ENCODE results near the gene TUBA1C. TPM values are rescaled to one million over a fixed set of nuclear protein-coding genes. Genes with fewer than 3 reads are reported as not detected.

Gene TUBA1C
- total RNA-seq, 1 donor from 2014 or later, result 129 TPM

DNA sequence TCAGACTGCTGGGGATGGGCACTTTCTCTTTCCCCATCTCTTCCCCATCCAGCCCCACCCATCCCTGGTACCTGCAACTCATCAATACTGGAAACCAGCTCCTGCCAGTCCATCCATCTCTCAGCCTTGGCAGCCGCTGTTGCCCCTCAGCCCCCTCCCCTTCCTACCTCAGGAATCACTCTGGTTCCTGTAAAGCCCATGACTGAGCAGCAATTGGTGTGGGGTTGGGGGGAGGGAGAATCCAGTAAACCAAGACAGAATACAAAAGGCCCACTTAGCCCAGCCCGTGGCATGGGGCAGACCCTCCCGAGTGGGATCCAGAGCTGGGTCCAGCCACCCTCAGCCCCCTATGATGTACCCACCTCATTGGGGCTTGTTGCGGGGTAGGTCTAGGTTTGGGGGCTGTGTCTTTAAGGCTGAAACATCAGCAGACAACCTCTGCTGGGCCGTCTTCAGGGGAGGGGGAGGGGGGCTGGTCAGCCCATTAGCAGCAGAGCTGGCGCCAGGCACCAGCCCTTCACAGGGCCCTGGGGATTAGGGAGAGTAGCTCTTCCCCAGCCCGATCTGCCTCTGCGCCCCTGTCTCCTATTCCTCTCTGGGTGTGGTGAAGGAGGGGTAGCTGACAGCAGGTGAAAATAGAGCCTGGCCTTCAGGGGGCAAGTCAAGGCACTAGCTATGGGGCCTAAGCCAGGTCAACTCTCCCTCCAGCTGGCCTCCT lies 29.4 kb downstream of the TUBA1C start:
- no peaks in the 10 kb centered on the region for H3K9me3 Mint-ChIP-seq (ENCODE audit: unreplicated experiment)
- no peaks in the 10 kb centered on the region for H3K36me3 Mint-ChIP-seq (ENCODE audit: low read depth, unreplicated experiment)
- H3K4me3 Mint-ChIP-seq (ENCODE audit: unreplicated experiment), result no peak overlapping the region

DNA sequence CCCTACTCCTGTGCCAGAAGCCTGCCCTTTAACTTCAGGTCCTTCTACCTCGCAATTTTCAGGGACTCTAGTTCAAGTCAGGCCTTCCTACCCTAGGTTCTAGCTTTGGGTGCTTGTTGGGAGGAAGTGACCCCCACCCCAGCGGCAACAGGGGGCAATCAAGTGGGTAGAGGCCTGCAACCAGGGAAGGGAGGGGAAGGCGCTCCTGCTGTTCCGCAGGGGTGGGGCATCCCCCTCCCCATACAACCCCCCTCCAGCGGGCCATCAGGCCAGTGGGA lies 29.9 kb downstream of the TUBA1C start:
- H3K27me3 Mint-ChIP-seq (ENCODE audit: unreplicated experiment), result peaks cover 35% of the 10 kb centered on the region

More for the DNA sequence above, 29.4 kb downstream of the TUBA1C start:
- no peak for DNase-seq (ENCODE audit: low spot score)
- peaks cover 35% of the 10 kb centered on the region for H3K27me3 Mint-ChIP-seq (ENCODE audit: unreplicated experiment)
- peaks cover 4% of the 10 kb centered on the region for H3K4me1 Mint-ChIP-seq (ENCODE audit: unreplicated experiment)
- peak overlapping the region; percentile 18 for H3K27ac Mint-ChIP-seq (ENCODE audit: unreplicated experiment)
- TF ChIP-seq, protein P1, sequence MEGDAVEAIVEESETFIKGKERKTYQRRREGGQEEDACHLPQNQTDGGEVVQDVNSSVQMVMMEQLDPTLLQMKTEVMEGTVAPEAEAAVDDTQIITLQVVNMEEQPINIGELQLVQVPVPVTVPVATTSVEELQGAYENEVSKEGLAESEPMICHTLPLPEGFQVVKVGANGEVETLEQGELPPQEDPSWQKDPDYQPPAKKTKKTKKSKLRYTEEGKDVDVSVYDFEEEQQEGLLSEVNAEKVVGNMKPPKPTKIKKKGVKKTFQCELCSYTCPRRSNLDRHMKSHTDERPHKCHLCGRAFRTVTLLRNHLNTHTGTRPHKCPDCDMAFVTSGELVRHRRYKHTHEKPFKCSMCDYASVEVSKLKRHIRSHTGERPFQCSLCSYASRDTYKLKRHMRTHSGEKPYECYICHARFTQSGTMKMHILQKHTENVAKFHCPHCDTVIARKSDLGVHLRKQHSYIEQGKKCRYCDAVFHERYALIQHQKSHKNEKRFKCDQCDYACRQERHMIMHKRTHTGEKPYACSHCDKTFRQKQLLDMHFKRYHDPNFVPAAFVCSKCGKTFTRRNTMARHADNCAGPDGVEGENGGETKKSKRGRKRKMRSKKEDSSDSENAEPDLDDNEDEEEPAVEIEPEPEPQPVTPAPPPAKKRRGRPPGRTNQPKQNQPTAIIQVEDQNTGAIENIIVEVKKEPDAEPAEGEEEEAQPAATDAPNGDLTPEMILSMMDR (IDR thresholded peaks at IDR 0.05; ENCODE audit: unreplicated experiment), result no peak

DNA sequence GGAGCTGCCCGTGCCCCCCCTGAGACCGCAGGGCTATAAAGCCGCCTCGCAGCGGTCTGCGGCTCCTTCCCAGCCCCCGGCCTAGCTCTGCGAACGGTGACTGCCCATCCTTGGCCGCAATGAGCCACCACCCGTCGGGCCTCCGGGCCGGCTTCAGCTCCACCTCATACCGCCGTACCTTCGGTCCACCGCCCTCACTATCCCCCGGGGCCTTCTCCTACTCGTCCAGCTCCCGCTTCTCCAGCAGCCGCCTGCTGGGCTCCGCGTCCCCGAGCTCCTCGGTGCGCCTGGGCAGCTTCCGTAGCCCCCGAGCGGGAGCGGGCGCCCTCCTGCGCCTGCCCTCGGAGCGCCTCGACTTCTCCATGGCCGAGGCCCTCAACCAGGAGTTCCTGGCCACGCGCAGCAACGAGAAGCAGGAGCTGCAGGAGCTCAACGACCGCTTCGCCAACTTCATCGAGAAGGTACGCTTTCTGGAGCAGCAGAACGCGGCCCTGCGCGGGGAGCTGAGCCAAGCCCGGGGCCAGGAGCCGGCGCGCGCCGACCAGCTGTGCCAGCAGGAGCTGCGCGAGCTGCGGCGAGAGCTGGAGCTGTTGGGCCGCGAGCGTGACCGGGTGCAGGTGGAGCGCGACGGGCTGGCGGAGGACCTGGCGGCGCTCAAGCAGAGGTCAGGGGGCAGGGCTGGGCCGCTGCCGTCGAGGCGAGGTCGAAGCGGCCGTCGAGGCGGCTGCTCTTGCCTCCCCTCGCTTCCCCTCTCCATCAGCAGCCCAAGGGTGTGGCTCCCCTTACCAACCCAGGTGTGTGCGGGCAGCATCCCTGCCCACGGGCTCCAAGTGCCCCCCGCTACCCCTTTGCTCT lies 30.4 kb downstream of the TUBA1C start, which contains the start of gene PRPH:
TSS of gene PRPH (plus strand) at position 66 of the 855 bp plus-strand sequence. CDS start at position 120, 54 bp downstream.
- no peak for DNase-seq (ENCODE audit: low spot score)
- no peak within 1 kb of the TSS for H3K27ac Mint-ChIP-seq (ENCODE audit: unreplicated experiment)
- peaks cover 4% of the 10 kb centered on the region for H3K4me1 Mint-ChIP-seq (ENCODE audit: unreplicated experiment)
- no peaks in the 10 kb centered on the region for H3K9me3 Mint-ChIP-seq (ENCODE audit: unreplicated experiment)
- H3K4me3 Mint-ChIP-seq (ENCODE audit: unreplicated experiment), result no peak within 1 kb of the TSS
- H3K36me3 Mint-ChIP-seq (ENCODE audit: low read depth, unreplicated experiment), result no peaks in the 10 kb centered on the region
- TF ChIP-seq, protein P1 (IDR thresholded peaks at IDR 0.05; ENCODE audit: unreplicated experiment), result no peak
- H3K27me3 Mint-ChIP-seq (ENCODE audit: unreplicated experiment), result peaks cover 34% of the 10 kb centered on the region

More for the DNA sequence above, 29.9 kb downstream of the TUBA1C start:
- H3K9me3 Mint-ChIP-seq (ENCODE audit: unreplicated experiment), result no peaks in the 10 kb centered on the region
- no peak overlapping the region for H3K27ac Mint-ChIP-seq (ENCODE audit: unreplicated experiment)
- no peak overlapping the region for H3K4me3 Mint-ChIP-seq (ENCODE audit: unreplicated experiment)
- TF ChIP-seq, protein P1 (IDR thresholded peaks at IDR 0.05; ENCODE audit: unreplicated experiment), result no peak
- peaks cover 4% of the 10 kb centered on the region for H3K4me1 Mint-ChIP-seq (ENCODE audit: unreplicated experiment)
- no peak for DNase-seq (ENCODE audit: low spot score)
- no peaks in the 10 kb centered on the region for H3K36me3 Mint-ChIP-seq (ENCODE audit: low read depth, unreplicated experiment)

DNA sequence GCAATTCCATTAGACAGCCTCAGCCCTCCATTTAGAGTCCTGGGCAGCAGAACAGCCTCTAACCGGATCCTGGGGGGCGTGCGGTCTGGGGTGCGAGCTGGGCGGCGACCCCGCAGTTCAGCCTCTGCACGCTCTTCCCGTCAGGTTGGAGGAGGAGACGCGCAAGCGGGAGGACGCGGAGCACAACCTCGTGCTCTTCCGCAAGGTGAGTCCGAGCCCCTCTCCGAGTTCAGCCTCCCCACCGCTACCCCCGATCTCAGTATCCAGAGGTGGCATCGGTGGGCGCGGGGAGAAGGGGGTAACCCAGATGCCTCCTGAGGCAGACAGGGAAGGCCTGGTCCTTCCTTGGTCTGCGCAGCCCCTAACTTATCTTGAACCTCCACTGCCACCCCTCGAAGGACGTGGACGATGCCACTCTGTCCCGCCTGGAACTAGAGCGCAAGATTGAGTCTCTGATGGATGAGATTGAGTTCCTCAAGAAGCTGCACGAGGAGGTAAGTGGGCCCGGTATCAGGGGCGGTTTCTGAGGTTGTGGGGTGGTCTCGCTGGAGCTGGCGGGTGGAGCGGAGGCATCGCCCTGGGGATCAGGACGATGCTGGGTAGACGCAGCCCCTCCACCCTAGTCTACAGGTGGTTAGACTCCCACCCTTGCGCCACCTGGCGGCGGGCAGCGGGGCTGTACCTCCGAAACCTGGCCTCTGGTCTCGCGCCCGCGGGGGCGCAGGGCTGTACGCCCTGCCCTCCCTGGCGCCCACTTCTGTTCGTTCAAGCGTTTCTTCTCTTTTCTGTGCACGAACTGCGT lies 31.4 kb downstream of the TUBA1C start:
- peak; percentile 59 for DNase-seq (ENCODE audit: low spot score)
- H3K4me1 Mint-ChIP-seq (ENCODE audit: unreplicated experiment), result peaks cover 4% of the 10 kb centered on the region
- H3K4me3 Mint-ChIP-seq (ENCODE audit: unreplicated experiment), result no peak overlapping the region

More for the DNA sequence above, 31.4 kb downstream of the TUBA1C start:
- no peaks in the 10 kb centered on the region for H3K9me3 Mint-ChIP-seq (ENCODE audit: unreplicated experiment)
- H3K27me3 Mint-ChIP-seq (ENCODE audit: unreplicated experiment), result peaks cover 32% of the 10 kb centered on the region
- no peaks in the 10 kb centered on the region for H3K36me3 Mint-ChIP-seq (ENCODE audit: low read depth, unreplicated experiment)
- TF ChIP-seq, protein P1 (IDR thresholded peaks at IDR 0.05; ENCODE audit: unreplicated experiment), result peak; percentile 84
- no peak overlapping the region for H3K27ac Mint-ChIP-seq (ENCODE audit: unreplicated experiment)

Measured in endothelial cell (in vitro differentiated cells).